T-helper 1 cell treated with Interleukin-12 subunit alpha and Interleukin-12 subunit beta and Interleukin-4 antibody, amounts not matched to agents 30 ng/mL and 1 ng/mL, for 36 hours (primary cell): ENCODE data around the gene VPS16. TPM values are rescaled to one million over a fixed set of nuclear protein-coding genes. Genes with fewer than 3 reads are reported as not detected.

Source experiments
- intact Hi-C: fragments of 100-400 bp; cut with micrococcal nuclease; formaldehyde crosslinking; loops from one replicate; pipeline ENCODE4 v1.15.1; 2024
- total RNA-seq: library from RNA; stranded (reverse); gene quantifications from 2 replicates; pipeline ENCODE4 v1.2.3, GENCODE V29; 2022

The VPS16 gene
- total RNA-seq: 61.1 and 63.6 TPM in 2 replicates

DNA sequence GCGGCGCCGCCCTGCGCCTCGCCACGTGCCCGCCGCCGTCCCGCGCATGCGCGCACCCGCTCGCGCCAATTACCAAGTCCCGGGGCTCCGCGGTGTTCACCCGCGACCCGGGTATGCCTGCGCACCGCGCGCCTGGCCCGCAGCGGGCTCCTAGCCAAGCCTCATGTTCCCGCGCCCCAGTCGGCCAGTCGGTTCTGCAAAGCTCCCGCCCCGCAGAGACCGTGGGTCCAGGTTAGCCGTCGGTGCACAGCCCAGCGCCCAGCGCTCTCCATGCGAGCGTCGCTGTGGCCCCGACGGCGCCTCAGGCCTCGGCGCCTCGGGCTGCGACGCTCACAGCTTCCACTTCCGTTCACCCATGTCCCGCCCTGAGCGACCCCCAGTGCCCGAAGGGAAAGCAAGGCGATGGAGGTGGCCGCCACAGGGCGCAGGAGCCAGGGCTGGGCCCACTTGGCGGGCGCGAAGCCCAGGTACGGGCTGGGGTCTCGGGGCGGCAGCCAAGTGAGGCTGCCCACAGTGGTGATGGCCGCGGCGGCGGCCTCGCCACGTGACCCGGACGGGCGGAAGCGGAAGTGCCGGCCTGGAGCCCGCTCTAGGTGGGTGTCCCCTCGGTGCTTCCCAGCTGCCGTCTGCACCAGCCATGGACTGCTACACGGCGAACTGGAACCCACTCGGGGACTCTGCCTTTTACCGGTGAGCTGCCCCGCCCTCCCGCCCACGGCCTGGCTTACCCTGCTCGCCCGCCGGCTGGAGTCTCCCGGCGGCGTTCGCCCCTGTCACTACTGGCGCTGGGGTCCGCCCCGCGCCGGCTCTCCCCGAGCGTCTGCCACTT, at the start of gene VPS16, which contains the start of gene PCED1A:
TSS of gene VPS16 (plus strand) at position 608 of the 829 bp plus-strand sequence. CDS start at position 638, 30 bp downstream.
TSS of gene PCED1A (minus strand) at position 518 of the 829 bp plus-strand sequence. CDS start 743 bp downstream, outside the sequence.
- intact Hi-C loops: loop anchor here (1.0 to 10.0 kb wide), 7 partner anchors 8 to 736 kb away; partner anchors contain the start of genes IDH3B, NOP56, PTPRA and STK35

DNA sequence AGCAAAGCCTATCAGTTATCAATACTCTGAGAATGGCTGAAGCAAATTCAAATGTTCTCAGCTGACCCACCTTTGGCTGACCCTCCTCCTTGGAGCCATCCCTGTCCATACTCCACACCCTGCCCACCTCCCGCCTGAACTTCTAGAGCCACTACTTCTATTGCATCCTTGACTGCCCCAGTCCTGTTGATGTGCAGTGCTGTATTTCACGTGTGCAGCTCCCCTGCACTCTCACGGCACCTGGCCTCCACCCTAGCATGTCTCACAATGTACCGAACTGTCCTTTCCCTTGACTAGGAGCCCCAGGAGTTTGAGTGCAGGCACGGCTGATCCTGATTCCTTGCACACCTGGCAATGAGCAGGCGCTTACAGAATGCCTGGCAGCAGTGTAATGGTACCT, 47.1 kb upstream of the VPS16 start:
- intact Hi-C loops: no loop called here

DNA sequence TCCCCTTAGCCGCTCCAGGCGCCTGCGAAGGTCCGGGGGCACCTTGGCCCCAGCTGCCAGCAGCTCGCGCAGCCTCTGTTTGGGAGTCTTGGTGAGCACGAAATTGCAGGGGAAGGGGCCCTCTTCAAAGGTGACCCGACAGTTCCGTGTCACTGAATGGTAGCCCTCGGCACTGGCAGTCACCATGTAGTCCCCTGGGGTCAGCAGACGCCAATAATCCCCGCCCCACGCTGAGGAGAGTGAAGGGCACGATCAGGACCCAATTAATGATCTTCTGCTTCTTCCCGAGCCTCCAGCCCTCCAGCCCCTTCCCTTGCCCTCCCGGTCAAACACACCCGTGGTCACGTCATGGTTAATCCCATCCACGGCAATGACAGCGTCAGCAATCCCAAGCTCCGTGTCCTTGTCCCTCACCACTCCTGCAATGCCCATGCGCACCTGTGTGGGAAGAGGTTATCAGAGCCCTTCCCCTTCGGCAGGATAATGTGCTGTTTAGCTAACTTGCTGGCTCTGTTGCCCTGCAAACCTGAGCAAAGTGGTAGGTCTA, 46.3 kb upstream of the VPS16 start:
- intact Hi-C loops: no loop called here

DNA sequence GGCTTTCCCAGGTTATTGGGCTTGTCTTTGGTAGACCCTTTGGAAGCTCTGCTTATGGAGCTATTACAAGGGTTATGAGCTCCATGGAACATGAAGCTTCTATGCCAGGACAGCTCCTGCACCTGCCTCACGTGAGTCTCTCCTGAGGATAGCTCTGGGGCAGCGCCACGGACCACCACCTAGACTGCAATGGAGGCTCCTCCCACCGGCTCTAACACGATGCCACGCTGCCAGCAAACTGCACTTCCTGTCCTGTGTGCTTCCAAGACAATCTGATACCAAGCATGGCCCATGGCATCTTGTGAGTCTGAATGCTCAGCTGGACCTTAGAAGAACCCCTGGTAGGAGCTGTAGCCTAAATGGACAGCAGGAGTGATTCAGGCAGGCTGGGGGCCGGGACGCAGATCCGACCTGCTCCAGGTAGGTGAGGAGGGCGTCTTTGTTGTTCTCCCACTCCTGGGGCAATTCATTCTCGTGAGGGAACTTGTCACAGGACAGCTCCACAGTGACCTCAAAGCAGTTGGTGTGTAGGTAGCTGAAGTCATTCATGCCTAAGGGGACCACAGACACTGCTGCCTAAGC, 45.6 kb upstream of the VPS16 start:
- intact Hi-C loops: no loop called here

DNA sequence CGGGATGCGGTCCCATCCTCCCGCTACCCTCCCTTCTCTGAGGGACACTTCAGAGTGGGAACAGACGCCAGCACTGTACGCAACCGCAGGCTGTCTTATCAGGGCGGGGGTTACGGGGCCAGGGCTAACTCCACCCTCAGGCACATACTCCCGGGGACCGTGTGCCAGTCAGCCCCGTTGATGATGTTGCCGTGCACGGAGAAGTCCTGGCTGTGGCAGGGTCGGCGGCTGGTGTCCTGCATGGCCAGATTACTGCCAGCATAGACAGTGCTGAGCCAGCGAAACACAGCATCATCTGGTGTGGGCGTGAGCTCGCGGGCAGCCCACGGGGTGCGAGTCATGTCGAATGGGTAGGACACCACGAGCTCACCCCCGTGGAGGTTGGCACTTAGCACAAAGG, 45.1 kb upstream of the VPS16 start:
- intact Hi-C loops: no loop called here

DNA sequence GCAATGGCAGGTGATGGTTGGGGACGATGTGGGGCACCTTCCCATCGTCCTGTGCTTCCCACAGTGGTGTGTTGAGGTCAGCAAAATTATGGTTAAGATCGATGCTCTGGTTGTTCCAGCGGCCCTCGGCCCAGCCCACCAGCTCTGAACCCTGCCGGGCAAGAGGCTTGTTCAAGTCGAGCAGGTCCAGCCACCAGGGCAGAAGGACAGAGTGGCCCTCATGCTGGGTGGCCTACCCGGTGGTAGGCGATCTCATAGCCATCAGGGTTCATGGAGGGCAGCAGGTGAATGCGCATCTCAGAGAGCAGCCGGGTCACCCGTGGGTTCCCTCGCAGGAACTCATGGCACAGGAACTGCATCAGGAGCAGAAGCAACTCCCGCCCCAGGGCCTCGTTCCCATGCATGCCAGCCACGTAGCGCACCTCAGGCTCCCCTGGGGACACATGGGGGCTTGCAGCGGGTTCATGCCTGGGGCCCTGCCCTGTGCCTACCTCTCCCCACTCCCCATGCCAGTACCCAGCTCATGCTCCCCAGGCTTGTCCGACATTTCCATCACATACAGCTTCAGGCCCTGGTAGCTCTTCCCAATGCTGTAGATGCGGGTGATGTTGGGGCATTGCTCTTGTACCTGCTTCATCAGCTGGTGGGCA, 44.4 kb upstream of the VPS16 start:
- intact Hi-C loops: no loop called here

DNA sequence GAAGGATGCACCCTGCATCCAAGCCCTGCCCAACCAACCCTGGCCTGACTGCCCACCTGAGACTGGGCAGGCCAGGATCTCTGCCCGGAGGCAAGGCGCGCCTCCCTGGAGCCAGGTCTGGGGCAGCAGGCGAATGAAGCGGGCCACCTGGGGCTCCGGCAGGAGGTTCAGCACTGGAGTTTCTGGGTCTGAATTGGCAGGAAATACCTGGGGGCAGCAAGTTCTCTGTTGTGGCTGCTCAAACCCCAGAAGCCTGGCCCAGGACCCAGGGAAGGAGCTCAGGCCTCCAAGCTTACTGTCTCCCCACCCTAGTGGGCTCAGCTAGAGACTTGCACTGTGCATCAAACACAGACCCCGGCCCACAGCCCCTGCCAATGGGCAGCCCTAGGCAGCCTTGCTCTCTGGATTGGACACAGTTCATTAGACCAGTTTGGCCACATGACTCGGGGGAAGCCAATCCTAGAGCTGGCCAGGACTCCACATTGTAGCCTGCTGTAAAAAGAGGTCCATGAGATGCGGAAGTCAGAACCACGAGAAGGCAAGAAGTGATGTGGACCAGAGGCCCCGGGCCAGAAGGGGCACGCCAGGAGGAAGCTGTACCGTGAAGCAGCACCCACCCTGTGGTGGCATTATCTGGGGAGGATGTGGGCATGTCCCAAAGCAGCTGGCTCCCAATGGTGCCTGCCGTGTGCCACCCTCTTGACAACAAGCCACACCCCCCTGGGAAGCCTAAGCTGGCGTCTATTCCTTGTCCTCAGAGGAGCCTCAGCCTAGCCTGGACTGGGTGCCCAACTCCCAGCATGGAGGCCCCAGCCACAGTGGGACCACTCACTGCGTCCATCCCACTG, 43.2 kb upstream of the VPS16 start:
- intact Hi-C loops: no loop called here

DNA sequence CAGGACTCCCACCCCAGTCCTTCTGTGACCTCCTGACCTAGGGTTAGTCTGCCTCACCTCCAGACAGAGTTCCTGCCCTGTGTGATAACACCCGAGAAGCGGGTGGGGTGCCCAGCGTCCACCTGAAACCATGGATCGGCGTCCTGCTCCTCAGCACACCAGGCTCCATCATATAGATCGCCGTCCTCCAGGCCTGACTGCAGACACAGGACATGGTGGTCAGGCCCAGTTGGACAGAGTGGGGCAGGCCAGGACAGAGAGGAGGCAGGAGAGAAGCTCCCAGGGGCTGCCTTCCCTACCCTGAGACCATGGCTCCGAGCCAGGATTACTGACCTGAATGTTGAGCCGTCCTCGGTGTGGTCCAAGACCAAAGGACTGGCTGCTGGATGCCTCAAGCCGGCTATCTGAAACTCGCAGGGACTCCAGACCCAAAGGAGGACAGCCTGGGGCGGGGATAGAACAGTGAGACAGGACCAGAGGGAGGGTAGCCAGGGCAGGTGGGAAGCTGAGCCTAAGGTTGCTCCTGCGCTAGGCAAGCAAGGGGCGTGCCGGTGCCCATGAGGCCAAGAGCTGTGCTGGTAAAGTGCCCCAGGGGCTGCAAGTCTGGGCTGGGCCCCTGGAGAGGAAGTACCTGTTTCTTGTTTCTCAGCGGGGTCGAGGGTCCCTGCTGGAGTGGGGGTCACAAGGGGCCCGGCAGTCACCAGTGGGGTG, 42.3 kb upstream of the VPS16 start:
- intact Hi-C loops: no loop called here

DNA sequence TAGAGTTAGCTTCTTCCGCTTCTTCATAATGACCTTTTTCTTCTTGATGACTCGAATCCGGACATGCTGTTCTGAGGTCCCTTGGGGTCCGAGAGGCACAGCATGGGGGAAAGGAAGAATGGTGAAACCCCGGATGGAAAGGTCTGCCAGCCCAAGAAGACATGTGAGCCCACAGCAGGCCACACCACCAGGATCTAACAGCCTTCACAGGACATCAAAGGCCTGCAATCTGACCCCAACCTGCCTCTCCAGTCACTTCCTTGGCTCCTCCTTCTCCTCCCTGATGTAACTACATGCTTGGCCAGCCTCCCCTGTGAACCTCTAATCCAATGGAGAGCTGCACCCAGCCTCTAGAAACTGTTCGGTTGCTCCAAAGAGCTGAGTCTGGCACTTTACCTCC, 41.7 kb upstream of the VPS16 start:
- intact Hi-C loops: no loop called here

DNA sequence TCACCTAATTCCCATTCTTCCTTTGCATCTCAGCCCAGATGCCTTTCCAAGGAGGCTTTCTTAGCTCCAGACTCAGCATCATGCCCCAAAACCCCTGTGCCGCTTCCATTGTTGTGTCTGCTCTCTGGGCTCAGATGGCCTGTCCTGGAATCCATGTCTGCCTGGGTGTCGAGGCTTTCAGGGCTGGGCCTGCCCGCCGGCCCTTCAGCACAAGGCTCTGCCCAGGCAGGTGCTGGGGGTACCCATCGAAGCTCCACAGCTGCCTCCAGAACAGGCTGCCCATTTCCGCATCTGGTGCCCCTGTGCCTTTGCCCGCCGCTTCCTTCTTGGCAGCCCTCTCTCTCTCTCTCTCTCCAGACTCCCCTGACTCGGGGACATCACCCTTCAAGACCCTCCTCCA, 41.3 kb upstream of the VPS16 start:
- intact Hi-C loops: no loop called here

DNA sequence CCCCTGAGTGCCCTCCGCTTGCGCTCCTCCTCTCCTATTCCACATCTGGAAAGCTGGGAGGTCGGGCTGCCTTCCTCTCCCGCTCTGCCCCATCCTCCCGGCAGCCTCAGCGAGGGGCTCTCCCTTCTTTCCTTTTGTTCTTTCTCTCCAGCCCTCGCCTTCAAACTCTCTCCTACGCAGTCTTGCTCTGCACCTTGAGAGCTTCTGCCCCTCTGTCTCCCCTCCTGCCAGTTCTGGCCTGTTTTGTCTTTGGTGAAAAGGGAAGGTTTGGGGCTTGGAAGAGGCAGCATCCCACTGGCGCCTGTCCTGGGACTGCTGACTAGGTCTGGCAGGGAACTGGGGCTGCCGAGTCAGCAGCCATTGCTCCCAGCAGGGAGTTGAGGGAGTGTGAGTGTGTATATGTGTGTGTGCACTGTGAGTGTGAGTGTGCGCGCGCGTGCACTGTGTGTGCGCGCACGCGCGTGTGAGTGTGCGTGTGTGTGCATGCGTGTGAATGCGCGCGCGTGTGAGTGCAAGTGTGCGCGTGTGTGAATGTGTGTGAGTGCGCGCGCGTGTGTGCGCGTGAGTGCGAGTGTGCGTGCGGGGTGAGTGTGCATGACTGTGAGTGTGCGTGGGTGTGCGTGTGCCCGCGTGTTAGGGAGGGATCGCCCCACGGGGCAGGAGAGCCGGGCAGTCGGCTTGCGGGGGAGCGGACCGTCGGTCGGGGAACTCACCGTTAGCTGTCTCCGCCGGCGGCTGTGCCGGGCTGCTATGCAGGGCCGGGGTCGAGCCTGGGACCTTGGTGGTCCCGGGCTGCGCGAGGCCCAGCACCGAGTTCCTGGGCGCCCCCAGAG, 40.6 kb upstream of the VPS16 start:
- intact Hi-C loops: no loop called here

DNA sequence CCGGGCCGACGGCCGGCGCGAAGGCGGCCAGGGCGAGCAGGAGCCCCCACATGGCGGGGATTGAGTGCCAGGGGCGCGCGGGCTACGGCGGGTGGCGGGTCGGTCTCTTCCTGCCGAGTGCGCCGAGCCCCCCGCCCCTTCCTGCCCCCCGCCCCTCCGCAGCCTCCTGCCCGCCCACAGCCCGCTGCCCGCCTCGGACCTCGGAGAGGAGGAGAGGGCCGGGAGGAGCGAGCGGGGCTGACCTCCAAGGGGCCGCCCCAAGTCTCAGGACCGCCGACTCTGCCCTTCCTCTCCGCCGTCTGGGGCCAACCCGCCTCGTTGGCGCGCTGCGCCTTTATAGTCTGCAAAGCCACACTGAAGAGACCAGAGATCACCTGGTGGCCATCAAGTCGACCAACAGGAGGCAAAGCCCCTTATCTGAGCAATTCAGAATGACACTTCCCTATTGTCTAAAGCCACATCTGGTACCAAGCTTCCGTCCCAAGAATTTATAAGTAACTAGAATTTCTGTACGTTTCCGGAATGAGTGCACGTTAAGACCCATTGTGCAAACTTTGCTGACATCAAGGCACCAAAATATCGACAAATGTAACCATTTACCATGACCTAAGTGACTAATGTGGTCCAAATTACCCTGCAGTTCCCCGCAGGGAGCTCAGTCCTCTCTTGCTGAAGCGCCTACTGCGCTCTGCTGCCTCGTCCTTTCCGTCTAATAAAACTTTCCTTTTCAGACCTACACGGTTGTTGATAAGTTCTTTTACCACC, 39.8 kb upstream of the VPS16 start, which contains the start of gene CPXM1:
TSS of gene CPXM1 (minus strand) at position 107 of the 765 bp plus-strand sequence. CDS start at position 52, 55 bp downstream.
- intact Hi-C loops: no loop called here

DNA sequence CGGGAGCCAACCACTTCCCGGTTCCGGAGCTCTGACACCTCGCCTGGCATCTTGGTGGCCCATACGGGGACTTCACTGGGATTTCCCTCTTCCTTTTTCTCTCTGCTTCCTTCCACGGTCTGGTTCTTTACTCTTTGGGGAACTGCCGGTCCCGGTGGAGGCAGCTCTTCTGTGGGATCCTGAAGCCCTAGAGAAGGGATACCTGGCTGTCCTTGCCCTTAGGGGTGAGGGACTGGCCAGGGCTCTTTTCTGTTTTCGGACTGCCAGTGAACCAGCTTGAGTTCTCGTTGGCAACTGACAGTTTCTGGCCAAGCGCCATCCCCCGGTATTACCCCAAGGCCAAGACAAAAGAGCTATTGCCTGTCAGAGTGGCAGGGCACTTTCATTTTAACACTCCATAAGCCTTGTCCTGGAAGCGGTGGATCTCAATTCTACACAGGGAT, 39.2 kb upstream of the VPS16 start:
- intact Hi-C loops: no loop called here

DNA sequence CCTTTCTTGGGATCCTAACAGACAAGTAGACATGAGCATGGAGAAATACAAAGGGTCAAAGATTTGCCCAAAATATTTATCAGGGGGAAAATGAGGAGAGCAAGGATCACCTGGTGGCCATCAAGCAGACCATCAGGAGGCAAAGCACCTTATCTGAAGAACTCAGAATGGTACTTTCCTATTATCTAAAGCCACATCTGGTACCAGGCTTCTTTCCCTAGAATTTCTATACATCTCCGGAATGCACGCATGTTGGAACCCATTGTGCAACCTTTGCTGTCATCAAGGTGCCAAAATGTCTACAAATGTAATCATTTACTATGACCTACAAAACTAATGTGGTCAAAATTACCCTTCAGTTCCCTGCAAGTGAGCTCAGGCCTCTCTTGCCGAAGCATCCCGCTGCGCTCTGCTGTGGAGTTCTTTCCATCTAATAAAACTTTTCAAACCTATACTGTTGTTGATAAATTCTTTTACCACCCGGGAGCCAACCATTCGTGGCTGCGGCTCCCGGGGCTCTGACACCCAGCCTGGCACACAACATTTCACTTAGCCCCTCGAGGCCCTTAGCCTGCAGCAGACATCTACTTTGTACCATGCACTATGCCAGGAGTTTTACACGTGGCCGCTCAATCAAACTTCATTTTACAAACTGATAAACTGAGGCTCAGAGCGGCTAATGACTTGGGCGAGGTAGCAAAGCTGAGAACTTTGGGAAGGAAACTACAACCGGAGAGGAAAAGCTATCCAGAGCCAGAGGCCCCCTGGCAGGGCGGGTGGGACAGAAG, 36.3 kb upstream of the VPS16 start:
- intact Hi-C loops: no loop called here

DNA sequence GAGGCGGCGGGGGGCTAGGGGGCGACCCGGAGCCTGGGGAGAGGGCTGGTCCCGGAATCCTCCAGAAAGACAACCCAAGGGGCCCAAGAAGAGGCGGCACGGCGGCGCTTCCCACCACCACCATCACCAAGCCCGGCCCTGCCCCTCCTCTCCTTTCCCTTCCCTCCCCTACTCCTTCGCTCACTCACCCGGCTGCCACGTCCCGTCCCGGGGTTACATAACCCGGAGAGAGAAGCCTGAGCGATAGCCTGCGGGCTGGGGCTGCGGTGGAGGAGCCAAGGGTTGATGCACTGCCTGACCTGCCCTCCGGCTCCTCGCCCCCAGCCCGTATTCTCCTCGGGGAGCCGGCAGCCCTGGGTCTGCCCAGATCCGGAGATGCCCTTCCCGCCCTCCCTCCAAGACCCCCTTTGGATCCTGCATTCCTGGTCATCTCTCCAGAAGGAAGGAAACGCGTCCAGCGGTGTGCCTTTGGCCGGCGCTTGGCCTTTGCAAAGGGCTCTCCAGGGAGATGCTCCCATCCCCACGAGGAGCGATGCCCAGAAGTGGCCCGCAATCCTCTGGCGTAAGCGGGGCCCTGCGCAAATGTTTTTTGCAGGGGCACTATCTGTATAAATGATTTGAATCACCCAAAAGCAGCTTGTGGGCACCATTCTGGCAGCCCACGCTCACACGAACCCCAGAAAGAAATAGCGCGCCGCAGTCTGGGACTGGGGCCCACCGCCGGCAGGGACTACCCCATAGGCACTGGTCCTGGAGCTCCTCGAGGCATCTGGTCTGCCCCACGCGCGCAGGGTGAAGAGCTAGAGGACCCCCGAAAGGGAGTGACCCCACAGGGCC, 35.5 kb upstream of the VPS16 start:
- intact Hi-C loops: no loop called here

DNA sequence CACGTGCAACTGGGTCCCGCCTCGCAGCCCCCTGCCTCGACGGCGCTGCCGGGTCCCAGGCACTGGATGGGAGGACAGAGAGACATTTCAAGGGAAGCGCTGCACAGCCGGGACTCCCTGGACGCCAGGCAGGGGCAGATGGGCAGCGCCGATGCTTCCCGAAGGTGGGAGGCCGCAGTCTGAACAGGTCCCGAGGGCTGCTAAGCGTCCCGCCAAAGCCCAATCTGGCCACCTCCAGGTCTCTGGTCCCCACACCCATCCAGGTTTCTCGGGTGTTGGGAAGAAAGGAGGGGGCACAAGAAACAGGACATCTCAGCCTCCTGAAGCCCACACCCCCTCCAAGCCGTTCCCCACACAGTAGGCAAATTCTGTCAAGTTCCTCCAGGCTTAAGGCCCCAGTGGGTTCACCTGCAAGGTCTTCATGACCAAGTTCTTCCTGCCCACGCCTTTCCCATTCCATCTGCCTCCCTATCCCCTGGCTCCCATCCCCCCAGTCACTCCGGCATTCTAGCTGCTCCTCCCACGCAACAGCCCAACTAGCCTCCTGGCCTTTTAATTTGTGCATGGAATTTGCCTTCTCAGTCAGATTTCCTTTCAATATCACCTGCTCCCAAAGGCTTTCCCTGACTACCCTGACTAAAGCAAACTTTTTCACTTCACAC, 34.7 kb upstream of the VPS16 start:
- intact Hi-C loops: no loop called here
